HFFc6 (cell line): ENCODE results near the gene FN3KRP. TPM values are rescaled to one million over a fixed set of nuclear protein-coding genes. Genes with fewer than 3 reads are reported as not detected.

Source experiments
- DNase-seq: peaks from one replicate; pipeline ENCODE4 v3.0.0-alpha.2; 2018
- H3K27ac Mint-ChIP-seq: 2 replicates; pipeline ENCODE4 v1.8.0; 2020; ENCODE audit warnings: mild to moderate bottlenecking, mixed read lengths
- H3K27me3 Mint-ChIP-seq: 2 replicates; pipeline ENCODE4 v1.8.0; 2021; ENCODE audit warnings: mild to moderate bottlenecking, moderate library complexity, mixed read lengths; ENCODE audit not compliant: insufficient read depth
- H3K36me3 Mint-ChIP-seq: 2 replicates; pipeline ENCODE4 v1.8.0; 2021; ENCODE audit warnings: low read depth, mixed read lengths
- H3K4me1 Mint-ChIP-seq: 2 replicates; pipeline ENCODE4 v1.8.0; 2020; ENCODE audit warnings: low read depth, mixed read lengths
- H3K4me3 Mint-ChIP-seq: 2 replicates; pipeline ENCODE4 v1.8.0; 2020; ENCODE audit warnings: mild to moderate bottlenecking, moderate library complexity, mixed read lengths
- H3K9me3 Mint-ChIP-seq: 2 replicates; pipeline ENCODE4 v1.8.0; 2020; ENCODE audit warnings: mild to moderate bottlenecking, mixed read lengths
- CTCF ChIP-seq: fragments of 200-600 bp; sonication (generic); IDR thresholded peaks from 2 replicates; pipeline ENCODE4 v1.5.0; 2021; ENCODE audit warnings: antibody characterized with exemption, mild to moderate bottlenecking
- total RNA-seq, 6 experiments: library from RNA; stranded (reverse); fragmentation: NEBNext Ultra II Directional; extraction: Animal tissue kit (Norgen Biotek cat#: 25700); gene quantifications; 2 replicates in 1 of 6; 3 replicates in 5 of 6; pipeline ENCODE4 v1.2.3, GENCODE V29; 2021

The FN3KRP gene
- total RNA-seq, 6 experiments from 2014 or later: 27.7 to 36.3 (median 33.7) TPM

GRCh38 chr17:82729479-82730260, 13.2 kb downstream of the FN3KRP start:
- DNase-seq: no peak
- H3K27me3 Mint-ChIP-seq: no peaks in the 10 kb centered on the region
- no peak for TF ChIP-seq CTCF
- no peaks in the 10 kb centered on the region for H3K4me1 Mint-ChIP-seq
- H3K9me3 Mint-ChIP-seq: peaks cover 22% of the 10 kb centered on the region
- peaks cover 36% of the 10 kb centered on the region for H3K36me3 Mint-ChIP-seq
- no peak overlapping the region for H3K4me3 Mint-ChIP-seq
- no peak overlapping the region for H3K27ac Mint-ChIP-seq

GRCh38 chr17:82732118-82732743, 15.7 kb downstream of the FN3KRP start:
- Mint-ChIP-seq H3K27ac (no peak overlapping the region), H3K4me1 (no peaks in the 10 kb centered on the region), H3K36me3 (peaks cover 36% of the 10 kb centered on the region), H3K27me3 (no peaks in the 10 kb centered on the region; the same call in 1 of the 2 replicates), H3K9me3 (peaks cover 22% of the 10 kb centered on the region), H3K4me3 (no peak overlapping the region)
- no peak for DNase-seq
- no peak for TF ChIP-seq CTCF

GRCh38 chr17:82734987-82735866, 18.7 kb downstream of the FN3KRP start, which contains the start of gene FN3K:
TSS of gene FN3K (plus strand) at chr17:82735615. CDS start at chr17:82735637, 22 bp downstream.
- Mint-ChIP-seq H3K27me3 (no peaks in the 10 kb centered on the region; the same call in 1 of the 2 replicates), H3K4me3 (peak within 1 kb of the TSS; percentile 47; the same call in 1 of the 2 replicates), H3K9me3 (peaks cover 27% of the 10 kb centered on the region), H3K27ac (no peak within 1 kb of the TSS), H3K36me3 (peaks cover 41% of the 10 kb centered on the region), H3K4me1 (no peaks in the 10 kb centered on the region)
- no peak for TF ChIP-seq CTCF
- no peak for DNase-seq

GRCh38 chr17:82736511-82737185, 20.1 kb downstream of the FN3KRP start:
- Mint-ChIP-seq H3K4me3 (no peak overlapping the region), H3K4me1 (no peaks in the 10 kb centered on the region), H3K27me3 (no peaks in the 10 kb centered on the region; the same call in 1 of the 2 replicates), H3K27ac (no peak overlapping the region), H3K9me3 (peaks cover 38% of the 10 kb centered on the region), H3K36me3 (peaks cover 45% of the 10 kb centered on the region)
- DNase-seq: no peak
- no peak for TF ChIP-seq CTCF
